ENCODE results near the gene SHISA4.

GRCh38 chr1:201859424-201859823 is 29.3 kb upstream of the SHISA4 start:
- TF ChIP-seq POLR2A (IDR thresholded peaks at IDR 0.05; ENCODE audit: low read depth, low read length): no peak
- TF ChIP-seq POLR2AphosphoS5 (IDR thresholded peaks at IDR 0.05; ENCODE audit: low read depth, low read length): no peak

Data from GM12892 (cell line).